GM19455 (cell line): ENCODE results near the gene CCDC89.
"Not testable (repeated sequence)": the region's sequence is repeated elsewhere in the genome, so short reads cannot be mapped to it uniquely, and the experiment has no call there.

Experiments
- ATAC-seq: cut with Tn5 transposase; IDR thresholded peaks from one replicate; pipeline ENCODE4 v1.9.1; 2021; ENCODE audit not compliant: unreplicated experiment

CCDC89 gene

GRCh38 chr11:85694385-85694980, 8.5 kb upstream of the CCDC89 start:
- ATAC-seq: no peak

GRCh38 chr11:85685125-85685819, 723 bp downstream of the CCDC89 start:
- no peak for ATAC-seq

GRCh38 chr11:85682330-85683305, 3.4 kb downstream of the CCDC89 start:
- peak; percentile 95 for ATAC-seq

- ATAC-seq: no peak
Observed at GRCh38 chr11:85680897-85681296, 5.1 kb downstream of the CCDC89 start.

- no peak for ATAC-seq
Observed at GRCh38 chr11:85679576-85679975, 6.4 kb downstream of the CCDC89 start.

- ATAC-seq: no peak
Observed at GRCh38 chr11:85673393-85673792, 12.6 kb downstream of the CCDC89 start.

- ATAC-seq: no peak
Observed at GRCh38 chr11:85672105-85672902, 13.7 kb downstream of the CCDC89 start.

- not testable (repeated sequence) for ATAC-seq
Observed at GRCh38 chr11:85670949-85671663, 14.9 kb downstream of the CCDC89 start.

GRCh38 chr11:85668157-85668556, 17.8 kb downstream of the CCDC89 start:
- no peak for ATAC-seq

- ATAC-seq: no peak
Observed at GRCh38 chr11:85666687-85667086, 19.3 kb downstream of the CCDC89 start.

- ATAC-seq: no peak
Observed at GRCh38 chr11:85665733-85666132, 20.3 kb downstream of the CCDC89 start.

GRCh38 chr11:85664615-85665481, 21.1 kb downstream of the CCDC89 start, which contains the start of gene CREBZF:
TSS of gene CREBZF (minus strand) at chr11:85665129. CDS start at chr11:85664875, 254 bp downstream.
- peak; percentile 92 for ATAC-seq

- ATAC-seq: peak; percentile 66
Observed at GRCh38 chr11:85663753-85664614, 22.0 kb downstream of the CCDC89 start.

GRCh38 chr11:85663080-85663752, 22.8 kb downstream of the CCDC89 start:
- no peak for ATAC-seq

- ATAC-seq: no peak
Observed at GRCh38 chr11:85661972-85662664, 23.9 kb downstream of the CCDC89 start.

GRCh38 chr11:85658180-85658579, 27.8 kb downstream of the CCDC89 start:
- ATAC-seq: no peak

GRCh38 chr11:85656777-85657176, 29.2 kb downstream of the CCDC89 start:
- ATAC-seq: no peak
